PC-3 (cell line): ENCODE results near the gene MYO5C. TPM values are rescaled to one million over a fixed set of nuclear protein-coding genes. Genes with fewer than 3 reads are reported as not detected.

Experiments
- ATAC-seq: fragments of 200-7000 bp; cut with Tn5 transposase; 2 replicates; pipeline ENCODE4 v1.9.1; 2020; ENCODE audit warnings: mild to moderate bottlenecking, moderate library complexity
- BruUV-seq: library from RNA; stranded (reverse); fragments of 400-500 nt; replicated peaks from 2 replicates; lab custom pipeline; 2021; lab: Mats Ljungman, UMichigan
- CTCF ChIA-PET: fragments of 300-600 bp; sonication (Branson Sonifier 250); formaldehyde crosslinking; loops from one replicate; lab custom pipeline; 2022; ENCODE audit warnings: antibody characterized with exemption; lab: Charles Lee
- POLR2A ChIA-PET: fragments of 300-600 bp; sonication (Branson Sonifier 250); formaldehyde crosslinking; loops from one replicate; lab custom pipeline; 2022; ENCODE audit warnings: antibody characterized with exemption; ENCODE audit not compliant: unreplicated experiment; lab: Charles Lee
- DNase-seq: peaks from one replicate; pipeline ENCODE4 v3.0.0-alpha.2; 2015
- H2AFZ ChIP-seq: fragments of 300-600 bp; sonication (generic); 2 replicates; pipeline ENCODE4 v1.6.0; 2016; ENCODE audit warnings: antibody characterized with exemption, low read length
- H3F3A ChIP-seq: fragments of 300-600 bp; sonication (generic); one replicate; pipeline ENCODE4 v1.6.0; 2017; ENCODE audit warnings: antibody characterized with exemption, low read length, control low read depth, mild to moderate bottlenecking; ENCODE audit not compliant: unreplicated experiment
- H3K27ac ChIP-seq: fragments of 300-600 bp; sonication (generic); 2 replicates; pipeline ENCODE4 v1.5.1; 2016; ENCODE audit warnings: mild to moderate bottlenecking, low read length
- H3K27me3 ChIP-seq: fragments of 300-600 bp; sonication (generic); 2 replicates; pipeline ENCODE4 v1.6.1; 2016; ENCODE audit warnings: low read length, mixed read lengths
- H3K36me3 ChIP-seq: fragments of 300-600 bp; sonication (generic); 2 replicates; pipeline ENCODE4 v1.6.1; 2016; ENCODE audit warnings: low read depth, mixed run types, low read length, mixed read lengths
- H3K4me1 ChIP-seq: fragments of 300-600 bp; sonication (generic); 2 replicates; pipeline ENCODE4 v1.5.1; 2016; ENCODE audit warnings: low read length; ENCODE audit not compliant: insufficient read depth
- H3K4me2 ChIP-seq: fragments of 300-600 bp; sonication (generic); 2 replicates; pipeline ENCODE4 v1.6.0; 2016; ENCODE audit warnings: low read length
- H3K4me3 ChIP-seq: fragments of 300-600 bp; sonication (generic); 2 replicates; pipeline ENCODE4 v1.5.1; 2016; ENCODE audit warnings: mild to moderate bottlenecking, low read length, mixed read lengths
- H3K79me2 ChIP-seq: fragments of 300-600 bp; sonication (generic); 2 replicates; pipeline ENCODE4 v1.6.1; 2017; ENCODE audit warnings: low read length, mixed read lengths
- H3K9ac ChIP-seq: fragments of 300-600 bp; sonication (generic); 2 replicates; pipeline ENCODE4 v1.6.0; 2016; ENCODE audit warnings: mild to moderate bottlenecking, low read length
- H3K9me2 ChIP-seq: fragments of 300-600 bp; sonication (generic); replicated peaks from 2 replicates; pipeline ENCODE4 v1.6.1; 2016; ENCODE audit warnings: mixed run types, low read length, mixed read lengths
- H3K9me3 ChIP-seq: fragments of 300-600 bp; sonication (generic); 2 replicates; pipeline ENCODE4 v1.6.1; 2016; ENCODE audit warnings: low read length, mixed read lengths
- H4K20me1 ChIP-seq: fragments of 300-600 bp; sonication (generic); 2 replicates; pipeline ENCODE4 v1.6.1; 2016; ENCODE audit warnings: low read length, mixed read lengths
- CTCF ChIP-seq: fragments of 300-600 bp; sonication (generic); conservative IDR thresholded peaks from 2 replicates; pipeline ENCODE4 v1.5.1; 2017; ENCODE audit warnings: antibody characterized with exemption, low read depth, mild to moderate bottlenecking, low read length
- EZH2 ChIP-seq: fragments of 300-600 bp; sonication (generic); IDR thresholded peaks from one replicate; pipeline ENCODE4 v1.6.1; 2017; ENCODE audit warnings: antibody characterized with exemption, mild to moderate bottlenecking, low read length; ENCODE audit not compliant: unreplicated experiment
- EZH2phosphoT487 ChIP-seq: fragments of 300-600 bp; sonication (generic); IDR thresholded peaks from 2 replicates; pipeline ENCODE4 v1.6.1; 2018; ENCODE audit warnings: mild to moderate bottlenecking, antibody characterized with exemption, low read length, borderline replicate concordance
- intact Hi-C: fragments of 100-400 bp; cut with micrococcal nuclease; formaldehyde crosslinking; loops from 2 replicates; pipeline ENCODE4 v1.9.0; 2023
- total RNA-seq: library from RNA; depleted of rRNA; stranded (reverse); fragments of >200 nt; gene quantifications from 2 replicates; pipeline ENCODE4 v1.2.3, GENCODE V29; 2014

MYO5C gene
- total RNA-seq, 1 experiment from 2014 or later = 17.7 TPM

- no peaks in the 10 kb centered on the region for H3F3A ChIP-seq
- H3K4me1 ChIP-seq = no peaks in the 10 kb centered on the region
- no peak overlapping the region for H3K27ac ChIP-seq
- H3K27me3 ChIP-seq = no peaks in the 10 kb centered on the region
- H4K20me1 ChIP-seq = no peaks in the 10 kb centered on the region
- intact Hi-C loops = no loop called here
- no peaks in the 10 kb centered on the region for H3K79me2 ChIP-seq
- no peaks in the 10 kb centered on the region for H3K9me3 ChIP-seq
- POLR2A ChIA-PET = no interaction called here
- peaks cover 18% of the 10 kb centered on the region for H3K36me3 ChIP-seq
- BruUV-seq = no TSS peak
- no peak overlapping the region for H3K4me3 ChIP-seq
- no peak overlapping the region for H2AFZ ChIP-seq
- H3K4me2 ChIP-seq = no peak overlapping the region
- TF ChIP-seq EZH2phosphoT487 (no peak), EZH2 (no peak)
- H3K9ac ChIP-seq = no peak overlapping the region
- ATAC-seq = no peak
- CTCF ChIA-PET = no interaction called here
- H3K9me2 ChIP-seq = no peaks in the 10 kb centered on the region
- no peak for DNase-seq
These were observed 51.7 kb downstream of the MYO5C start for GRCh38 chr15:52243697-52244555.

GRCh38 chr15:52243286-52243685, 52.3 kb downstream of the MYO5C start:
- CTCF ChIA-PET = no interaction called here
- intact Hi-C loops = no loop called here

GRCh38 chr15:52241489-52241888, 54.1 kb downstream of the MYO5C start:
- H3K79me2 ChIP-seq = no peaks in the 10 kb centered on the region

More at GRCh38 chr15:52243286-52243685, 52.3 kb downstream of the MYO5C start:
- H3K4me3 ChIP-seq = no peak overlapping the region
- no peak overlapping the region for H3K4me2 ChIP-seq
- H3K79me2 ChIP-seq = no peaks in the 10 kb centered on the region
- ATAC-seq (no peak), DNase-seq (no peak)
- POLR2A ChIA-PET = no interaction called here
- H3K27me3 ChIP-seq = no peaks in the 10 kb centered on the region
- no peaks in the 10 kb centered on the region for H3F3A ChIP-seq
- no peaks in the 10 kb centered on the region for H4K20me1 ChIP-seq
- no TSS peak for BruUV-seq
- no peak for TF ChIP-seq EZH2phosphoT487
- no peak for TF ChIP-seq EZH2
- TF ChIP-seq CTCF = no peak
- no peaks in the 10 kb centered on the region for H3K9me3 ChIP-seq
- no peak overlapping the region for H2AFZ ChIP-seq
- H3K36me3 ChIP-seq = peaks cover 18% of the 10 kb centered on the region
- H3K27ac ChIP-seq = no peak overlapping the region
- H3K9ac ChIP-seq = no peak overlapping the region
- no peaks in the 10 kb centered on the region for H3K9me2 ChIP-seq
- no peaks in the 10 kb centered on the region for H3K4me1 ChIP-seq

More at GRCh38 chr15:52241489-52241888, 54.1 kb downstream of the MYO5C start:
- no TSS peak for BruUV-seq
- Histone ChIP-seq H3K36me3 (peaks cover 18% of the 10 kb centered on the region), H2AFZ (no peak overlapping the region), H3K9me3 (no peaks in the 10 kb centered on the region), H3K4me2 (no peak overlapping the region), H4K20me1 (no peaks in the 10 kb centered on the region), H3K4me1 (no peaks in the 10 kb centered on the region), H3F3A (no peaks in the 10 kb centered on the region), H3K4me3 (no peak overlapping the region), H3K9ac (no peak overlapping the region), H3K27me3 (no peaks in the 10 kb centered on the region), H3K9me2 (no peaks in the 10 kb centered on the region), H3K27ac (no peak overlapping the region)
- intact Hi-C loops = no loop called here
- ATAC-seq (no peak), DNase-seq (no peak)
- TF ChIP-seq CTCF = no peak
- no peak for TF ChIP-seq EZH2
- no peak for TF ChIP-seq EZH2phosphoT487
- CTCF ChIA-PET = no interaction called here
- POLR2A ChIA-PET = no interaction called here
